ENCODE measurements around the gene R3HDM2.

DNA sequence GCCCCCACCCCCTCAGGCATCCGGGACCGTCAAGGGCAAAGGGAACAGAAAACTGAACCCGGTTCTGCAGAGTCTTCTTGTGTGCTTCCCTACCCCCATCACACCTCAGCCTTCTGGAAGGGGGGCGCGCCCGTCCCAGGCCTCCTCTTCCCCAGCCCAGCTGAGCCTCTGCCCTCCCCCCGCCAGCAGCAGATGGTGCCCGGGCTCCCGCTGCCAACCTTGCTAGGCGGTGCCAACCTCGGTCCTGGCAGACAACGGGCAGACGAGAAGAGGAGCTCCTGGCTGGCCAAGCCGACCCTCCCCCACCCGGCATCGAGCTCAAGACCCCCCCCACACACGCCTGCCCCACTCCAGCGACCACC, 188.5 kb downstream of the R3HDM2 start:
- TF ChIP-seq, protein P1, sequence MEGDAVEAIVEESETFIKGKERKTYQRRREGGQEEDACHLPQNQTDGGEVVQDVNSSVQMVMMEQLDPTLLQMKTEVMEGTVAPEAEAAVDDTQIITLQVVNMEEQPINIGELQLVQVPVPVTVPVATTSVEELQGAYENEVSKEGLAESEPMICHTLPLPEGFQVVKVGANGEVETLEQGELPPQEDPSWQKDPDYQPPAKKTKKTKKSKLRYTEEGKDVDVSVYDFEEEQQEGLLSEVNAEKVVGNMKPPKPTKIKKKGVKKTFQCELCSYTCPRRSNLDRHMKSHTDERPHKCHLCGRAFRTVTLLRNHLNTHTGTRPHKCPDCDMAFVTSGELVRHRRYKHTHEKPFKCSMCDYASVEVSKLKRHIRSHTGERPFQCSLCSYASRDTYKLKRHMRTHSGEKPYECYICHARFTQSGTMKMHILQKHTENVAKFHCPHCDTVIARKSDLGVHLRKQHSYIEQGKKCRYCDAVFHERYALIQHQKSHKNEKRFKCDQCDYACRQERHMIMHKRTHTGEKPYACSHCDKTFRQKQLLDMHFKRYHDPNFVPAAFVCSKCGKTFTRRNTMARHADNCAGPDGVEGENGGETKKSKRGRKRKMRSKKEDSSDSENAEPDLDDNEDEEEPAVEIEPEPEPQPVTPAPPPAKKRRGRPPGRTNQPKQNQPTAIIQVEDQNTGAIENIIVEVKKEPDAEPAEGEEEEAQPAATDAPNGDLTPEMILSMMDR (IDR thresholded peaks at IDR 0.05; ENCODE audit: low read depth, low read length, missing input control) = no peak
- TF ChIP-seq, protein P2, sequence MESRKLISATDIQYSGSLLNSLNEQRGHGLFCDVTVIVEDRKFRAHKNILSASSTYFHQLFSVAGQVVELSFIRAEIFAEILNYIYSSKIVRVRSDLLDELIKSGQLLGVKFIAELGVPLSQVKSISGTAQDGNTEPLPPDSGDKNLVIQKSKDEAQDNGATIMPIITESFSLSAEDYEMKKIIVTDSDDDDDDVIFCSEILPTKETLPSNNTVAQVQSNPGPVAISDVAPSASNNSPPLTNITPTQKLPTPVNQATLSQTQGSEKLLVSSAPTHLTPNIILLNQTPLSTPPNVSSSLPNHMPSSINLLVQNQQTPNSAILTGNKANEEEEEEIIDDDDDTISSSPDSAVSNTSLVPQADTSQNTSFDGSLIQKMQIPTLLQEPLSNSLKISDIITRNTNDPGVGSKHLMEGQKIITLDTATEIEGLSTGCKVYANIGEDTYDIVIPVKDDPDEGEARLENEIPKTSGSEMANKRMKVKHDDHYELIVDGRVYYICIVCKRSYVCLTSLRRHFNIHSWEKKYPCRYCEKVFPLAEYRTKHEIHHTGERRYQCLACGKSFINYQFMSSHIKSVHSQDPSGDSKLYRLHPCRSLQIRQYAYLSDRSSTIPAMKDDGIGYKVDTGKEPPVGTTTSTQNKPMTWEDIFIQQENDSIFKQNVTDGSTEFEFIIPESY (IDR thresholded peaks at IDR 0.05) = no peak
- TF ChIP-seq RXRA (IDR thresholded peaks at IDR 0.05) = no peak
- TF ChIP-seq SP1 (IDR thresholded peaks at IDR 0.05) = no peak
- TF ChIP-seq, protein P3, sequence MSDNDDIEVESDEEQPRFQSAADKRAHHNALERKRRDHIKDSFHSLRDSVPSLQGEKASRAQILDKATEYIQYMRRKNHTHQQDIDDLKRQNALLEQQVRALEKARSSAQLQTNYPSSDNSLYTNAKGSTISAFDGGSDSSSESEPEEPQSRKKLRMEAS (IDR thresholded peaks at IDR 0.05) = no peak
- TF ChIP-seq HNF4G (IDR thresholded peaks at IDR 0.05) = no peak
- no peak for TF ChIP-seq RAD21 (IDR thresholded peaks at IDR 0.05)
- TF ChIP-seq JUND (IDR thresholded peaks at IDR 0.05) = no peak
- no peak for TF ChIP-seq EGR1 (IDR thresholded peaks at IDR 0.05; ENCODE audit: low read depth in 2 of 2)
- no peak for TF ChIP-seq FOXA1 (IDR thresholded peaks at IDR 0.05)
- no peak for TF ChIP-seq YY1 (IDR thresholded peaks at IDR 0.05)

All from liver (tissue), 3 donors.